Esophagus squamous epithelium (tissue), 5 donors: ENCODE measurements around the gene RSPO3. TPM values are rescaled to one million over a fixed set of nuclear protein-coding genes. Genes with fewer than 3 reads are reported as not detected.

Experiments
- DNase-seq: peaks from one replicate; lab custom pipeline; 2025; lab: John Stamatoyannopoulos, UW
- H3K27ac ChIP-seq, 4 donors: fragments of 200-600 bp; sonication (generic); one replicate each; pipeline ENCODE4 v1.5.1; 2016 to 2019; ENCODE audit warnings: mild to moderate bottlenecking in 1 of 4
- H3K27me3 ChIP-seq, 4 donors: fragments of 200-600 bp; sonication (generic); 1 replicate in 3 of 4; 2 replicates in 1 of 4; pipeline versions ENCODE4 v1.5.1 to v1.6.0; 2017 to 2021; ENCODE audit warnings: antibody characterized with exemption in 1 of 4
- H3K36me3 ChIP-seq, 3 donors: fragments of 200-600 bp; sonication (generic); one replicate each; pipeline ENCODE4 v1.5.1; 2016 to 2019
- H3K4me1 ChIP-seq, 3 donors: fragments of 200-600 bp; sonication (generic); one replicate each; pipeline ENCODE4 v1.5.1; 2017 to 2019
- H3K4me3 ChIP-seq, 4 donors: fragments of 200-600 bp; sonication (generic); 1 replicate in 3 of 4; 2 replicates in 1 of 4; pipeline ENCODE4 v1.5.1; 2016 to 2019; ENCODE audit warnings: mild to moderate bottlenecking in 2 of 4, moderate library complexity in 1 of 4
- H3K9me3 ChIP-seq, 3 donors: fragments of 200-600 bp; sonication (generic); one replicate each; pipeline ENCODE4 v1.5.1; 2016 to 2019
- POLR2A ChIP-seq, 4 donors: fragments of 450-650 bp; IDR thresholded peaks; one replicate each; pipeline ENCODE4 v1.6.1; 2017; ENCODE audit warnings: antibody characterized with exemption in 4 of 4, mild to moderate bottlenecking in 4 of 4, moderate library complexity in 3 of 4
- WGBS, 2 donors: methylation state at CpG; one replicate each; pipeline ENCODE4 v1.1.5; 2018; 5-methylcytosine and 5-hydroxymethylcytosine counted together
- intact Hi-C: fragments of 100-400 bp; cut with DNase I; formaldehyde crosslinking; loops from one replicate; pipeline ENCODE4 v1.15.0; 2022
- total RNA-seq, 4 donors: library from RNA; depleted of rRNA; stranded (reverse); fragments of >200 nt; gene quantifications; one replicate each; pipeline ENCODE4 v1.1.0, GENCODE V29; 2016
- TF ChIP-seq, protein P1 (sequence below), 6 experiments: fragments of 450-650 bp in 4 of 6; fragments of 200-600 bp in 2 of 6; sonication (generic) in 2 of 6; IDR thresholded peaks; one replicate each; pipeline ENCODE4 v1.5.1; 2016 to 2019; ENCODE audit warnings: antibody characterized with exemption in 6 of 6, mild to moderate bottlenecking in 4 of 6, moderate library complexity in 4 of 6
- donor health status: DM: yes; HTN: yes; CAD: no.

Gene RSPO3
- total RNA-seq, 4 donors from 2014 or later: 1.1 to 7.2 (median 4.3) TPM

DNA sequence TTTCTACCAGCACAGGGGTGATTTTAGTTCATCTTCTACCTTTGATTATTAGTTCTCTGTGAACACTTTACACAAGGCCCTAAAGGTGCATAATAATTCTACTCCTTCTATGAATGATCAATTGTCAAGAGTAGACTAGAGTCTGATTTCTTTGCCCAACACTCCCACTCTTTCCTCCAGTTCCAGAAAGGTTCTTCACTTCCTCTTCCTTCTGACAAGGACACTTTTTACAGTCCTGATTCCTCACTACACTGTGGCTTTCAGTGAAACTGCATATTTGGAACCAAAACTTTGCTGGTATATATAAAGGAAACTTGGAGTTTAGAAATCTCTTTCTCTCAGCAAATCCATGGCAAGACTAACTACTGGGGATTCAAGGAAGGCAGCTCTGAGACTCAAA is 10.6 kb upstream of the RSPO3 start:
- Histone ChIP-seq H3K4me1 (no peaks in the 10 kb centered on the region), H3K27ac (no peak overlapping the region), H3K36me3 (no peaks in the 10 kb centered on the region), H3K4me3 (no peak overlapping the region), H3K27me3 (no peaks in the 10 kb centered on the region), H3K9me3 (no peaks in the 10 kb centered on the region)
- no peak for DNase-seq
- intact Hi-C loops: no loop called here
- TF ChIP-seq, protein P1, sequence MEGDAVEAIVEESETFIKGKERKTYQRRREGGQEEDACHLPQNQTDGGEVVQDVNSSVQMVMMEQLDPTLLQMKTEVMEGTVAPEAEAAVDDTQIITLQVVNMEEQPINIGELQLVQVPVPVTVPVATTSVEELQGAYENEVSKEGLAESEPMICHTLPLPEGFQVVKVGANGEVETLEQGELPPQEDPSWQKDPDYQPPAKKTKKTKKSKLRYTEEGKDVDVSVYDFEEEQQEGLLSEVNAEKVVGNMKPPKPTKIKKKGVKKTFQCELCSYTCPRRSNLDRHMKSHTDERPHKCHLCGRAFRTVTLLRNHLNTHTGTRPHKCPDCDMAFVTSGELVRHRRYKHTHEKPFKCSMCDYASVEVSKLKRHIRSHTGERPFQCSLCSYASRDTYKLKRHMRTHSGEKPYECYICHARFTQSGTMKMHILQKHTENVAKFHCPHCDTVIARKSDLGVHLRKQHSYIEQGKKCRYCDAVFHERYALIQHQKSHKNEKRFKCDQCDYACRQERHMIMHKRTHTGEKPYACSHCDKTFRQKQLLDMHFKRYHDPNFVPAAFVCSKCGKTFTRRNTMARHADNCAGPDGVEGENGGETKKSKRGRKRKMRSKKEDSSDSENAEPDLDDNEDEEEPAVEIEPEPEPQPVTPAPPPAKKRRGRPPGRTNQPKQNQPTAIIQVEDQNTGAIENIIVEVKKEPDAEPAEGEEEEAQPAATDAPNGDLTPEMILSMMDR (IDR thresholded peaks at IDR 0.05): no peak
- TF ChIP-seq POLR2A (IDR thresholded peaks at IDR 0.05): no peak

DNA sequence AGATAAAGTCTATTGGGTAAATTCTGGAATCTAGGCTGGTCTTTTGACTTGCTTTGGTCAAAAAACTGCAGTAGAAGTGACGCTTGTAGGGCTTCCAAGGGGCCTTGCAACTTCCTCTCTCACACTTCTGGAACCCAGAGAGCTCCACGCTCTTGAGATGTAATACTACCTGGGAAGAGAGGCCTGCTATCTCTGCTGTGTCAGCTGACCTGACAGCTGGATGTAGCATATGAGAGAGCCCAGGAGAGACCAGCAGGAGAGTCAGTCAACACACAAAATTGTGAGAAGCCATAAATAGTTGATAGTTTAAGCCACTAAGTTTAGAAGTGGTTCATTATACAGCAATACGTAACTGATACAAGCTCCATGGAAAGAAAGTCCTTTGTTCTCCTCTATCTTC is 7.8 kb upstream of the RSPO3 start:
- WGBS, 2 donors: 65 to 81% methylated on average over 2 to 3 of the region's 3 CpGs
- H3K9me3 ChIP-seq: no peaks in the 10 kb centered on the region
- no peak for TF ChIP-seq POLR2A (IDR thresholded peaks at IDR 0.05)
- TF ChIP-seq, protein P1 (IDR thresholded peaks at IDR 0.05): no peak
- no peak overlapping the region for H3K4me3 ChIP-seq
- H3K27me3 ChIP-seq: peaks cover 0 to 6% (median 0%) of the 10 kb centered on the region in 4 donors
- no peak for DNase-seq
- no peaks in the 10 kb centered on the region for H3K36me3 ChIP-seq
- peaks cover 0 to 5% (median 0%) of the 10 kb centered on the region in 3 donors for H3K4me1 ChIP-seq
- no peak overlapping the region for H3K27ac ChIP-seq
- intact Hi-C loops: no loop called here

DNA sequence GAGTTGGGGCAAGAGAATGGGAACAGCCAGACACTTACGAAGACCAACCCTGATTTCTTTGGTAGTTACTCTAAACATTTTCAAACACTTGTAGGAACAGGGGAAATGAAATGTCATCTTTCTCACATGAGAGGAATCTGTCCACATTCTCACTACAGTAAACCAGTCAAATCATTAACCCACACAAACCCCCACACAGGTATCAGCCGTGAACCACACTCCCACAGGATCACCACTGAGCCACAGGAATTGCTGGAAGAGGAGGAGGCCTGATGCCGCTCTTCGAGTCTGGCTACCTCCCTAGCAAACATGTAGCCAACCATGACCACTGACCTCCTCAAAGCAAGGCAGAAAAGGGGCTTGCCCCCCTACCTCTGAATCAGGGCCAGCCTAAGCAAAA is 6.9 kb upstream of the RSPO3 start:
- no peak for DNase-seq
- Histone ChIP-seq H3K9me3 (no peaks in the 10 kb centered on the region), H3K36me3 (no peaks in the 10 kb centered on the region), H3K4me3 (no peak overlapping the region), H3K4me1 (peaks cover 0 to 7% (median 0%) of the 10 kb centered on the region in 3 donors), H3K27ac (no peak overlapping the region), H3K27me3 (peaks cover 0 to 14% (median 0%) of the 10 kb centered on the region in 4 donors)
- intact Hi-C loops: no loop called here
- 60 to 89% methylated on average over 4 of the region's 4 CpGs for WGBS, 2 donors
- TF ChIP-seq, protein P1 (IDR thresholded peaks at IDR 0.05): no peak
- TF ChIP-seq POLR2A (IDR thresholded peaks at IDR 0.05): no peak

DNA sequence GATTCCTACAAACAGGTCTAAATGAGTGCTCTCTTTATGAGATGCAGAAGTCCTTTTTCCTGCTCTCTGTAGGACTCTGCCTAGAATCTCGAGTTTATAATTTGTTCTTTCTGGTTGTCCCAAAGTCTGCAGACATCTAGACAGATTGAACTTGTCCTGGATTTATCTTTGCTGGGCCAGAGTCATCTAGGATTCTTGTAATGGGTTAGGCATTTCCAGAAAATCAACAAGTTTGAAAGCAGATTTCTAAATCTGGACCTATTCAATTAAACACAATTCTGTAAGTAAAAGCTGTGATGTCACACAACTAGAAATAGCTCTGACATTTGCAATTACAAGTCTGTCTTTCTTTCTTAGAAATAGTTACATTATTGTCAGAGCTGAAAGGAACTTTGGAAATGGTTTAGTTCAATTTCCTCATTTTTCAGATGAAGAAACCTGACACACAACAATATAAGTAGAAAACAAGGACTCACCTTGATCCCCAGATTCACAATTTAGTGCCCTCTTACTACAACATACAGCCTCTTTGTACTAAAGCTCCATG is 4.2 kb upstream of the RSPO3 start:
- intact Hi-C loops: no loop called here
- no peak overlapping the region for H3K4me3 ChIP-seq
- H3K36me3 ChIP-seq: no peaks in the 10 kb centered on the region
- peaks cover 4 to 15% (median 8%) of the 10 kb centered on the region in 3 donors for H3K4me1 ChIP-seq
- no peak overlapping the region for H3K27ac ChIP-seq
- no peaks in the 10 kb centered on the region for H3K9me3 ChIP-seq
- WGBS, 2 donors: 10 to 23% methylated on average over 1 of the region's 1 CpG
- no peak for DNase-seq
- no peak for TF ChIP-seq POLR2A (IDR thresholded peaks at IDR 0.05)
- TF ChIP-seq, protein P1 (IDR thresholded peaks at IDR 0.05): no peak
- peaks cover 0 to 41% (median 2%) of the 10 kb centered on the region in 4 donors for H3K27me3 ChIP-seq

DNA sequence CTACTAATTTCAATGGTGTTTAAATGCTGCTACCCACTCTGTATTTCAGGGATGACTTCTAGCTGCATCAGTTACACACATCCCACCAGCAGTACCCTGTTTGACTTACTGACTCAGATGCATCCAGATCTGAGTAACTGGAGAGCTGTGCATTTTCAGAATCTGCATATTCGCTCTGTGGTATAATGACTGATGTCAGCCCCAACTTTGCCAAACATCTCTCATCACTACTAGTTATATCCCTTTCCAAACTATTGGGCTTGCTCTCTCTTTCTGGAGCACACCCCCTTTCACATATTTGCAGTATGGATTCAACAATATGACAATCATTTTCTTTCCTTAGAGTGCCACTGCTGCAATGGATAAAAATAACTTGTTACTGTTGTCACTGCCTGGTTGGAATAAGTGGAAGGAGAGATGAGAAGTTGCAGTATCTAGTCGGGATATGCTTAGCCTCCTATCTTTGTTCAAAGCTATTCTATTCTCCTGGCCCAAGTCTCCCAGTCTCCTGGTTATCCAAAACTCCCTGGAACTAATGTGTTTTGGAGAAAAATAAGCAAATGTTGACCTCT is 3.3 kb upstream of the RSPO3 start:
- no peak for DNase-seq
- no peaks in the 10 kb centered on the region for H3K9me3 ChIP-seq
- peaks cover 0 to 50% (median 8%) of the 10 kb centered on the region in 4 donors for H3K27me3 ChIP-seq
- H3K27ac ChIP-seq: peak overlapping the region in 1 of 4 donors; percentile 11
- intact Hi-C loops: no loop called here
- 58 to 59% methylated on average over 2 of the region's 2 CpGs for WGBS, 2 donors
- H3K4me3 ChIP-seq: no peak overlapping the region
- peaks cover 8 to 24% (median 11%) of the 10 kb centered on the region in 3 donors for H3K4me1 ChIP-seq
- TF ChIP-seq POLR2A (IDR thresholded peaks at IDR 0.05): no peak
- TF ChIP-seq, protein P1 (IDR thresholded peaks at IDR 0.05): no peak
- H3K36me3 ChIP-seq: no peaks in the 10 kb centered on the region
